GM12873 (cell line): ENCODE data around the gene ELF4.

Source experiments
- CTCF ChIP-seq: IDR thresholded peaks from 2 replicates; pipeline ENCODE4 v1.5.1; 2012; ENCODE audit warnings: low read depth, mild to moderate bottlenecking, moderate library complexity, low read length, control low read depth; ENCODE audit not compliant: insufficient read depth; ENCODE audit errors: missing control alignments

The ELF4 gene

DNA sequence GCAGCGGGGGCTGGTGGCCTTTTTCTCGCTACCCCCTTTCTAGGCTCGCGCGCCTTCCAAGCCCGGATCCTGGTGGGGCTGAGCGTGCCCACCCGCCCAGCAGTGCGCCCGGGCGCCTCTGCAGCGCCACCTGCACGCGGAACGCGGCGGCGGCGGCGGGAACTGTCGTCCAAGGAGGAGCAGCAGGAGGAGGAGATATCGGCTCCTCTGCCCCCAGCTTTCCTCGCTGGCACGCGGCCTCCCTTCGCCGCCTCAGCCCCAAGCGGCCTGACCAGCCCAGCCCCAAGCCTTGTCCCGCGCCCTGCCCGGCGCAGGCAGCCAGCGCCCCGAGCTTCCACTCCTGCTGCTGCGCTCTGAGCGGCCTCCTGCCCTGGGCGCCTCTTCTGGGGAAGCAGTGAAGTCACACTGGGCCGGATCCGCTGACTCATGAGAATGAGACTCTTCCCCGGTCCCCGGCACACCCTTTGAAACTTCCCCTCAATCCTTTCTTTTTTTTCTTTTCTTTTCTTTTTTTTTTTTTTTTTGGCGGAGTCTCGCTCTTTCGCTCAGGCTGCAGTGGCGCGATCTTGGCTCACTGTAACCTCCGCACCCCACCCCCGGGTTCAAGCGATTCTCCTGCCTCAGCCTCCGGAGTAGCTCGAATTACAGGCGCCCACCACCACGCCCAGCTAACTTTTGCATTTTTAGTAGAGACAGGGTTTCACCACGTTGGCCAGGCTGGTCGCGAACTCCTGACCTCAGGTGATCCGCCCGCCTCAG lies 10.6 kb upstream of the ELF4 start:
- peak; percentile 58 for TF ChIP-seq CTCF

GRCh38 chrX:130120321-130120731 lies 10.0 kb upstream of the ELF4 start:
- no peak for TF ChIP-seq CTCF

DNA sequence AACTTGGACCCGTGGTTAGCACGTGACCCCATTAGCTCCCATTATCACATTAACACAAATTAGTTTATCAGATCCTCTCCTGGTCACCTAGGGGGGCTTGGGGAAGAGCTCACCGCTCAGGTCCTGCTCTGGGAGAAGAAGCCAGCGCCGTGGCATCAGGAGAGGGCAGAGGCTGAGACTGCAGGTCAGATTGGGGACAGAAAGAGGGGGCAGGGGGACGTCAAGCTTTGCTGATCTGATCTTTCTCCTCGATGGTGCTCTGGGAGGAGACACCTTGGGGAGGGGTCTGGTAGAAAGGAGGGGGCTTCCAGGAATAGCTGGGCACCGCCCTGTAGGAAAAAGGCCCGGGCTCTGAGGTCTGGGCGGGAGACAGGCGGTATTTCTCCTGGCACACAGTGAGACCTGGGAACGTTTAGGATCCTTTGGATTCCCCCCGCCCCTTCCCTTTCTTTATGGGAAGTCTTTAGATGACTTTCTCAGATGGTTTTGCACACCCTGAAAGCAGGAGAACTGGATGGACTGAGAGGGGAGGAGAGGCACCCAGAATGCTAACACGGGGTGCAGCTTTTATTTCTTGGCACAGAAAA lies 9.1 kb upstream of the ELF4 start:
- no peak for TF ChIP-seq CTCF

DNA sequence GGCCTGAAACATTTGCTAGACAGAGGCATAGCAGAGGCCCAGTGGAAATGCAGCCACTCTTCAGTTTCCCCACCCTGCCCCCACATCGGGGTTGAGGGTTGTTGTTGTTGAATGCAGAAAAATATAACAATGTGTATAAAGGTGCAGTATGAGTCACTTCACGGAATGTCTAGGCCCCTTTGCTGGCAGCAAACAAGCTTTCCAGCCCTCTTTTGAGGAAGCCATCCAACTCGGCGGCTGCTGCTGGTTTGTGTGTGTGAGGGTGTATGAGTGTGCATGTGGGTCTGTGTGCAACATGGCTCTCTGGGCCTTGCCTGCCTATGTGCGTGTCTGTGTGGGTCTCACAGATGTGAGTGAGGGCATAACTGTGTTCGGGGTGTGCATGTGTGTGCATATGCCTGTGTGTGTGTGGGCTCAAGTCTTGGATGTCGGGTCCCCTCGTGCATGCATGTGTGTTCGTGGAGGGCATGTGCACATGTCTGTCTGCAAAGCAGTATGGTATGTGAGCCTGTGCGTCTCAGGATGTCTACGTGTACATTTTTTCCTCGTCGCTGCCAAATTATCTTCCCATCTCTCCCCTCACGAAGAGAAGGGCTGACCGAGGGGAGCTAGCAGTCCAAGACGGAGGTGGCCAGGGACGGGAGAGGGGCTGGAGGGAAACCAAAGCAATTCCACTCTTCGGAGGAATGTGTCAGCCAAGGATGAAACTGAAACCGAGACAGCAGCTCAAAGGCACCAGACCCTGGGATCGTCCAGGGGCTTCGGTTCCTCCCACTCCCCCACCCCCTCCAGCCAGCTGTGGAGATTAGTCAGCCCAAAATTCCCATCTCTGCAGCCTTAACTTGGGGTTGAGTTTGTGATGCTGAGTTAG lies 8.4 kb upstream of the ELF4 start:
- no peak for TF ChIP-seq CTCF

DNA sequence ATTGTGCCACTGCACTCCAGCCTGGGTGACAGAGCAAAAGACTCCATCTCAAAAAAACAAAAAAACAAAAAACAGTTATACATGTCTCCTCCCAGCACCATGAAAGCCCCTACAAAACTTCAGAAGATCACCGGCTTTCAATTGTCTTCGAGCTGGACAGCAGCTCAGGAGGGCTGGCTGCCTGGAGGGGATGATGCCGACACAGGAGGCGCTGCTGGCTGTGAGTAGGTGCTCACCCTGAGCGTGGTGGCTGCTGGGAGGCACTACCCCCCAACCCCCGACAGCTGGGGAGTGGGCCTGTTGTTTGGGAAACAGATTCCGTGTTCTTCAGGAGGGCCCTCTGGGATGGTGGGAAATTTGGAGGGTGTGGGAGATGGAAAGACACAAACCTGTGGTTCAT lies 6.9 kb upstream of the ELF4 start:
- TF ChIP-seq CTCF, result no peak

- no peak for TF ChIP-seq CTCF
Observed at GRCh38 chrX:130114141-130114588, 3.9 kb upstream of the ELF4 start.

- no peak for TF ChIP-seq CTCF
Observed at GRCh38 chrX:130111220-130112154, 1.2 kb upstream of the ELF4 start.
